Activated naive CD8-positive, alpha-beta T cell treated with anti-CD3 and anti-CD28 coated beads for 36 hours (primary cell): ENCODE measurements around the gene CLEC16A. TPM values are rescaled to one million over a fixed set of nuclear protein-coding genes. Genes with fewer than 3 reads are reported as not detected.

Experiments used
- DNase-seq: peaks from one replicate; pipeline ENCODE4 v3.0.0; 2021
- H3K27ac Mint-ChIP-seq: one replicate; pipeline ENCODE4 v1.8.0; 2022; ENCODE audit warnings: mild to moderate bottlenecking, moderate library complexity, mixed read lengths
- H3K27me3 Mint-ChIP-seq: one replicate; pipeline ENCODE4 v1.8.0; 2022; ENCODE audit warnings: mild to moderate bottlenecking, mixed read lengths
- H3K36me3 Mint-ChIP-seq: one replicate; pipeline ENCODE4 v1.8.0; 2021; ENCODE audit warnings: mild to moderate bottlenecking, mixed read lengths
- H3K4me1 Mint-ChIP-seq: one replicate; pipeline ENCODE4 v1.8.0; 2021; ENCODE audit warnings: mixed read lengths
- H3K4me3 Mint-ChIP-seq: one replicate; pipeline ENCODE4 v1.8.0; 2022; ENCODE audit warnings: mild to moderate bottlenecking, moderate library complexity, mixed read lengths
- H3K9me3 Mint-ChIP-seq: one replicate; pipeline ENCODE4 v1.8.0; 2022; ENCODE audit warnings: mixed read lengths
- total RNA-seq, 2 experiments: library from RNA; stranded (reverse); gene quantifications; one replicate each; pipeline ENCODE4 v1.2.3, GENCODE V29; 2021

The CLEC16A gene
- total RNA-seq, 2 experiments from 2014 or later: 20.4 to 21.3 TPM

DNA sequence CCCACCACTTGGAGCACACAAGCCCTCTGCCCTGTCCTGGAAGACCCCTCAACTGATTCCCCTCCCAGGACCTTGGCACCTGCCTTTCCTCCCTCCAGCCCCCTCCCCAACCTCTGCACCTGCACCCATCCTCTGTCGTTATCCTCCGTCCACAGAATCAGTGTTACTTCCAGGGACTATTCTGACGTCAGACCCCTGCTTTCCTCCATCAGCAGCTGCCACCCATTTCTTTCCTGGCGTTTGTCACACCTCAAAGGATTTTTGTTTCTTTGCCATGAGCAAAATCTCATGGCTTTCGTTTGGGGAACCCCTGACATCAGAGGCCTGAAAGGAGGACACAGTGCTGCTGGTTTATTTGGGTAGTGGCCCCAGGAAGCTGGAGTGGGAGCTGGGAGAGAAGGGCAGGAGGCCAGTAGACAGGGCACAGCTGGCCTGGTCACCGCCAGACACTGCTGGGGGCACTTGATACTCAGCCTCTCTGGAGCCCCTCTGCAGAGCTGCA, 243.2 kb downstream of the CLEC16A start:
- Mint-ChIP-seq H3K9me3 (no peaks in the 10 kb centered on the region), H3K36me3 (no peaks in the 10 kb centered on the region), H3K27ac (no peak overlapping the region), H3K4me3 (no peak overlapping the region), H3K4me1 (peaks cover 8% of the 10 kb centered on the region), H3K27me3 (no peaks in the 10 kb centered on the region)
- DNase-seq: no peak

DNA sequence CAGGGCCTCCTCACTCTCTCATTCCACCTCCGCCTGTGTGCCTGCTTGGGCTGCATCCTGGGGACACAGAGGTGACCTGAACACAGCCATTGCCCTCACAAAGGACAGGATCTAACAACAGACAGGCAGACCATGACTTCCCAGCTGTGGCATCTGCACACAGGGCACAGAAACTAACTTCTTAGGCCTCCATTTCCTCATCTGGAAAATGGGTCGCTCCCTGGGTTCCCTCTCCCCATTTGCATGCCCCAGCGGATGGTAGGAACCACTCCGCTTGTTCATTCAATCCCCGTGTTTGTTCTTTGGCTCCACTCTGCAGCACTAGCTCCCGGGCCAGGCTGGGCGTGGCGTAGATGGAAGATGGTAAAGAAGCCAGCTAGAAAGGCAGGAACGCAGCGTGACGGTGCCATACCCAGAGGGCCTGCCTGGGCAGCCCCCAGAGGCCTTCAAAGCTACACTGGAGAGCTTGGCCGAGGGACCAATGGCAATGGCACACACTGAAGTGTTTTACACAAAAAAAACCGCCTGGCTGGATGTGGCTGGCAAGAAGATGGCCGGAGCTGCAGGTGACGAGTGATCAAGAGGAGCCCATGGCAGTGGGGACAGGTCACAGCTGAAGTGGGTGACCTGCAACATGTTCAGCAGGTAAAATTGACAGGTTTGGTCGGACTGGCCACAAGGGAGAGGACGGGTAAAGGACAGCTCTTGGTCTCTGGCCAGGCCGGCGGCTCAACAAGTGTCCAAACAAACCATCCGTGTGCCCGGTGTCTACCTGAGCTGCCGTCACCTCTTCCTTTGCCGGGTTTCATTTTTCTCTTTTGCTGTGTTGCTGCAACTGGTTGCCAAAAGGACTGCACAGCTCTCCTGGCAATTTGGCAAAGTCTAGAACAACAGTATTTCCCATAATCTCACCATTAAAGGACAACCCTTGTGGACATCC, 244.7 kb downstream of the CLEC16A start:
- Mint-ChIP-seq H3K4me3 (no peak overlapping the region), H3K36me3 (no peaks in the 10 kb centered on the region), H3K27ac (no peak overlapping the region), H3K9me3 (no peaks in the 10 kb centered on the region), H3K27me3 (no peaks in the 10 kb centered on the region), H3K4me1 (peaks cover 4% of the 10 kb centered on the region)
- no peak for DNase-seq

DNA sequence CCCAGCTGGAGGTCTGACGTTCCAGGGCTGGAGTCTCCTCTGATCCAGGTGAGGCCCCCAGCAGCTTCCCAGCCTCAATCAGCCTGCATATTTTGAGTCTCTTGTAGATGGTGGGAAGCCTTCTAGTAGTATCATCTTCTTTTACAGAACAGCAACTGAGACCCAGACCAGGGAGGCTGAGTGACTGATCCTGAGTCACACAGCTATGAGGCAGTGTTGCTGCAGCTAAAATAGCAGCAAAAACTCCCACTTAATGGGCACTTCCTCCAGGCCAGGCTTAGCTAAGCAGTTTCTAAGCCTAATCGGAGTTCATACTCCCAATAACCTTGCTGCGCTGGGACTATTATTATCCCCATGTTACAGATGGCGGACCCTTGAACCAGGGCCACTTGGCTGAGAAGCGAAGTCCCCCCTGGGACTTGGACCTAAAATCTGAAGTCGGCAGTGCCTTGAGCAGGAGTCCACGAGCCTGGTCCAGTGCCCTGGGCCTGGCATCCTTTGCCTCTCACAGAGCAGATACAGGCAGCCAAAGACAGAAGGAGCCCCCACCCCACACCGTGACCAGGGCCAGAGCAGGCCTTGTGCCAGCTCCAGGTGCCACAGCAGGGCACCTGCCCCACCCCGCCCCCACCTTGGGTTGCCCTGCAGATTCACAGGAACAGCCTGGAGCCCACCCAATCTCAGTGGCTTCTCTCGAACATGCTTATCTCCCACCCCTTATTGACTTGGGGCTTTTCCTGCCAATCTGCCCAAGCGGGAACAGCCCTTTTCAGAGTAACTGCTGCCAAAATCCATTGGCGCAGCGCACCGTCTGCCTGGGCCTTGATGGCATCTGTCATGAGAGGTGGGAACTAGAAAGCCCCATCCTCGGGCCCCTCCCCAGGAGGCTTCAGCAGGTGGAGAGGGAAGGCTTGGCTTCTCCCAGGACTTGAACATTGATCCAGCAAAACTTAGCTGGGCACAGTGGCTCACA, 246.5 kb downstream of the CLEC16A start:
- peaks cover 15% of the 10 kb centered on the region for H3K4me1 Mint-ChIP-seq

DNA sequence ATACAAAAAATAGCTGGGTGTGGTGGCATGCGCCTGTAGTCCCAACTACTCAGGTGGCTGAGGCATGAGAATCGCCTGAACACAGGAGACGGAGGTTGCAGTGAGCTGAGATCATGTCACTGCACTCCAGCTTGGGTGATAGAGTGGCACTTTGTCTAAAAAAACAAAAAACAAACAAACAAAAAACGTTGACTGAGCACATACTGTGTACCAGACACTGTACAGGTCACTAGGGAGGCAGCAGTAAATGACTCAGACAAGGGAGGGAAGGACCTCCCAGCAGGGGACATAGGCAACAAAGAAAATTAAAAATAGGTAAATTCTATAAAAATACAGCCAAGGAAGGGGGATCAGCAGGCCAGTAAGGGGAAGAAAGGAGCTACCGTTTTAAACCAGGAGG, 247.3 kb downstream of the CLEC16A start:
- Mint-ChIP-seq H3K4me1 (peaks cover 15% of the 10 kb centered on the region), H3K36me3 (peaks cover 2% of the 10 kb centered on the region), H3K27me3 (no peaks in the 10 kb centered on the region), H3K9me3 (no peaks in the 10 kb centered on the region), H3K4me3 (no peak overlapping the region), H3K27ac (no peak overlapping the region)
- DNase-seq: no peak

More for the DNA sequence above, 246.5 kb downstream of the CLEC16A start:
- no peak overlapping the region for H3K27ac Mint-ChIP-seq
- H3K9me3 Mint-ChIP-seq: no peaks in the 10 kb centered on the region
- H3K27me3 Mint-ChIP-seq: no peaks in the 10 kb centered on the region
- H3K36me3 Mint-ChIP-seq: peaks cover 2% of the 10 kb centered on the region
- no peak overlapping the region for H3K4me3 Mint-ChIP-seq
- DNase-seq: no peak

DNA sequence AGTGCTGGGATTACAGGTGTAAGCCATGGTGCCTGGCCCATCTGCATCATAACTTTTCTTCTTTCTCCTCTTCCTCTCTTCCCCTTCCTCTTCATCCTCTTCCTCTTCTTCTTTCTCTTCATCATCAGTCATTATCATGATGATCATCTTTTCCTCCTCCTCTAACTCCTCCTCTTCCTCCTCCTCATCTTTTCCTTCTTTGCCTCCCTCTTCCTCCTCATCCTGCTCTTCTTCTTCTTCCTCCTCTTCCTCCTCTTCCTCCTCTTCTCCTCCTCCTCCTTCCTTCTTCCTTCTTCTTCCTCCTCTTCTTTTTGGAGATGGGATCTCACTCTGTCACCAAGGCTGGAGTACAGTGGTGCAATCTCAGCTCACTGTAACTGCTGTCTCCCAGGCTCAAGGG, 249.1 kb downstream of the CLEC16A start:
- Mint-ChIP-seq H3K36me3 (peaks cover 2% of the 10 kb centered on the region), H3K4me3 (no peak overlapping the region), H3K27ac (no peak overlapping the region), H3K9me3 (no peaks in the 10 kb centered on the region), H3K4me1 (peaks cover 18% of the 10 kb centered on the region), H3K27me3 (no peaks in the 10 kb centered on the region)
- DNase-seq: no peak

DNA sequence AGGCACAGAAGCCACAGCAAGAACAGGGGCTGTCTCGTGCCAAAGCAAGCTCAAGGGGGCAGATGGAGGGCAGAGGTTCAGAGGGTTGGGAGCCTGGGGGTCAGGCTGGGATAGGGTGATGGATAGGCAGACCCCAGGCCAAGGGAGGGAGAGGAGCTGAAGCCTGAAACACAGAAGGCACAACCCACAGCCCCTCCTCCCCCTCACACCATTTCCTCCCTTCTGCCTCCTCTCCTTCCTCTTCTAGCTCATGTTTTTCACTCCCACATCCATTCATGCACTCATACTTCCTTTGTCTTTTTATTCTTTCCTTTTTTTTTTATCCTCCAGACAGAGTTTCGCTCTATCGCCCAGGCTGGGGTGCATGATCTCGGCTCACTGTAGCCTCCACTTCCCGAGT, 250.5 kb downstream of the CLEC16A start:
- H3K27ac Mint-ChIP-seq: no peak overlapping the region
- no peaks in the 10 kb centered on the region for H3K9me3 Mint-ChIP-seq
- peaks cover 18% of the 10 kb centered on the region for H3K4me1 Mint-ChIP-seq
- H3K4me3 Mint-ChIP-seq: no peak overlapping the region
- DNase-seq: no peak
- H3K27me3 Mint-ChIP-seq: no peaks in the 10 kb centered on the region
- H3K36me3 Mint-ChIP-seq: peaks cover 2% of the 10 kb centered on the region

DNA sequence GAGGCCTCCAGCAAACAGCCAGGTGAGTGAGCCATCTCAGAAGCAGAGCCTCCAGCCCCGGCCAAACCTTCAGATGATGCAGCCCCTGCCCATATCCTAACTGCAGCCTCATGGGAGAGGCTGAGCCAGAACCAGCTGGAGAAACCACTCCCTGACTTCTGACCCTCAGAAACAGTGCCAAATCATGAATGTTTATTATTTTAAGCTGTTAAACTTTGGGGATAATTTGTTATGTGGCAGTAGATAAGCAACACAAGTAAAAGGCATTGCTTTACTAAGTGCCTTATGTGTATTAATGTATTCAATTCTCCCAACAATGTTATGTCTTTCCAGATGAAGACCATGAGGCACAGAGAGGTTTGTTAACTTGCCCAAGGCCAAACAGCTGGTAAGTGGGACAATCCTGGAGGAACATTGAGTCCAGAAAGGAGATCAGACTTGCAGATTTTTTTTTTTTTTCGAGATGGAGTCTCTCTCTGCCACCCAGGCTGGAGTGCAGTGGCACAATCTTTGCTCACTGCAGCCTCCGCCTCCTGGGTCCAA, 252.0 kb downstream of the CLEC16A start:
- Mint-ChIP-seq H3K4me3 (no peak overlapping the region), H3K27ac (no peak overlapping the region), H3K9me3 (no peaks in the 10 kb centered on the region), H3K36me3 (peaks cover 2% of the 10 kb centered on the region), H3K27me3 (no peaks in the 10 kb centered on the region), H3K4me1 (peaks cover 15% of the 10 kb centered on the region)
- DNase-seq: no peak

DNA sequence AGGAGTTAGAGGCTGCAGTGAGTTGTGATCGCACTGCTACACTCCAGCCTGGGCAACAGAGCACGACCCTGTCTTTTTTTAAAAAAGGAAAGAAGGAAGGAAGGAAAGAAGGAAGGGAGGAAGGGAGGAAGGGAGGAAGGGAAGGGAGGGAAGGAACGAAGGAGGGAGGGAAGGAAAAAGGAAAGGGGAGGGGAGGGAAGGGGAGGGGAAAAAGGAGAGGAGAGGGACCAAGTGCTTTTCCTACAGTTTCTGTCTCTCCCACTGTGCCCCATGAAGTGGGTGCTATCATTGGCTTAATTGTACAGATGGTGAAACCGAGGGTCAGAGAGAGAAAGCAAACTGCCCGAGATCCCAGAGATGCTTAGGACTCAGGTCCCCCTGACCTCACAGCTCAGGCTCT, 254.0 kb downstream of the CLEC16A start:
- no peak for DNase-seq
- no peak overlapping the region for H3K27ac Mint-ChIP-seq
- H3K4me1 Mint-ChIP-seq: peaks cover 17% of the 10 kb centered on the region
- no peak overlapping the region for H3K4me3 Mint-ChIP-seq
- H3K27me3 Mint-ChIP-seq: no peaks in the 10 kb centered on the region
- H3K9me3 Mint-ChIP-seq: no peaks in the 10 kb centered on the region
- H3K36me3 Mint-ChIP-seq: peaks cover 2% of the 10 kb centered on the region

DNA sequence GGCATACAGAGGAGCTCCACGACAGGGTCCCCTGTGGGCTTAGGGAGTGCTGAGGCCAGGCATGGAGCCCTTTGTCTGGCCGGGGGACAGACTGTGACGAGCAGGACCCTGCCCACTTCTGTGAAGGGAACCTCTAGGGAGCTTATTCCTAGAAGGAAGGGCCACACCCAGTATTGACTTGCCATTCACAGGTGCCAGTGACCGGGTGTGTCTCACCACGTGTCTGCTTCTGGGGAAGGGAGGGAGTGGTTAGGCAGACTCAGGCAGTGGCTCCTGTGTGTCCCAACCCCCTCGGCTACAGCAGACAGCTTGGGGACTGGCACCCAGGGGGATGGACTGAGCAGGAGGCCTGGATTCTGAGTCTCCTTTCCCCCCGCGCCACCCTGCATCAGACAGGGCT, 254.5 kb downstream of the CLEC16A start:
- Mint-ChIP-seq H3K36me3 (peaks cover 2% of the 10 kb centered on the region), H3K27me3 (no peaks in the 10 kb centered on the region), H3K4me1 (peaks cover 17% of the 10 kb centered on the region), H3K9me3 (no peaks in the 10 kb centered on the region), H3K4me3 (no peak overlapping the region), H3K27ac (no peak overlapping the region)
- DNase-seq: no peak

DNA sequence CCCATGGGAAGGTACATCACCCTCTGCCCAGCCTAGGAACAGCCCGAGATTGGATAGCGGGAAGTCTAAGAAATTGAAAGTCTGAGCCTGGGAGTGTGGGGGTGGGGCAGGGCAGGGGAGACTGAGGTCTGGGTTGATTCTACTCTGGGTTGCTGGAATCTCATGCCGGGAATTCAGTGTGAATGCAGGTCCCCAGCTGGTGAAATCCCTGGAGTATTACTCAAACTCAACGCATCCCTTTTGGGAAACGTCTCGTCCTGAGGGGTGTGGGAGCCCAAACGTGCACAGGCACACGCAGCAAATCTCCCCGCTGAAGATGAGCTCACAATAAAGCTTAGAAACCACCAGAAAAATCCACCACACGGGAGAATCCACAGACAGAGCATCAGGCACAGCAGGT, 256.2 kb downstream of the CLEC16A start:
- Mint-ChIP-seq H3K9me3 (no peaks in the 10 kb centered on the region), H3K27ac (no peak overlapping the region), H3K4me3 (no peak overlapping the region), H3K27me3 (no peaks in the 10 kb centered on the region), H3K4me1 (peaks cover 14% of the 10 kb centered on the region), H3K36me3 (no peaks in the 10 kb centered on the region)
- no peak for DNase-seq

DNA sequence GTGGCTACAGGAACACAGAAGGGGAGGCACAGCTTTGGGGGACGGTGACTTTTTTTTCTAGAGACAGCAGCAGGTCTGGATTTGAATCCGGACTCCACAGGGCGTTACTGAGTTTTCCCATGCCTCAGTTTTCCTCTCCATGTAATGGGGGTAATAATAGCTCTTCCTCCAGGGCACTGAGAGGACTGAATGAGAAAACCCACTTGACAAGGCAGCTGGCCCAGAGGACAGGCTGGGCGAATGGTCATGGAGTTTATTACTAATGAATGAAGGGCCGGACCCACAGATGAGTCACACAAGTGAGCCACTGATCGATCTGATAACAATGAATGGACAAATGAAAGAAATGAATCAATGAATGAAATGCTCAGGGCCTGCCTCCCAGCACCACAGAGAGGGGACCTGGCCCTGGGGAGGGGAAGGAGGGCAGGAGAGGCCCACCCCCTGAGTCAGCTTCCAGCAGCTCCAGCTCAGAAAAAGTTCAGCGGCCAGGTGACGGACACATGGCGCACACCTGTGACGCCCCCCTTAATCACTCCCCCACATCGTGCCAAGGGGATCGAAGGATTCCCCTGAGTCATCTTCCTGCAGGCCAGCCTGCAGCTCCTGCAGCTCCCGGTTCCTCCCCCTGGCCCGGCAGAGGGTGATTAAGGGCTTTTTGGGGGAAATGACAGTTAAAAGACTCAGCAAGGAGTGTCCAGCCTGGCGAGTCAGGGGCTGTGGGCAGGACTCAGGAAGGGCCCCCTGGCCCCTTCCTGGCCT, 257.3 kb downstream of the CLEC16A start:
- H3K4me1 Mint-ChIP-seq: peaks cover 23% of the 10 kb centered on the region
- H3K4me3 Mint-ChIP-seq: no peak overlapping the region
- H3K27me3 Mint-ChIP-seq: no peaks in the 10 kb centered on the region
- H3K27ac Mint-ChIP-seq: no peak overlapping the region
- H3K9me3 Mint-ChIP-seq: no peaks in the 10 kb centered on the region
- H3K36me3 Mint-ChIP-seq: no peaks in the 10 kb centered on the region
- DNase-seq: no peak

DNA sequence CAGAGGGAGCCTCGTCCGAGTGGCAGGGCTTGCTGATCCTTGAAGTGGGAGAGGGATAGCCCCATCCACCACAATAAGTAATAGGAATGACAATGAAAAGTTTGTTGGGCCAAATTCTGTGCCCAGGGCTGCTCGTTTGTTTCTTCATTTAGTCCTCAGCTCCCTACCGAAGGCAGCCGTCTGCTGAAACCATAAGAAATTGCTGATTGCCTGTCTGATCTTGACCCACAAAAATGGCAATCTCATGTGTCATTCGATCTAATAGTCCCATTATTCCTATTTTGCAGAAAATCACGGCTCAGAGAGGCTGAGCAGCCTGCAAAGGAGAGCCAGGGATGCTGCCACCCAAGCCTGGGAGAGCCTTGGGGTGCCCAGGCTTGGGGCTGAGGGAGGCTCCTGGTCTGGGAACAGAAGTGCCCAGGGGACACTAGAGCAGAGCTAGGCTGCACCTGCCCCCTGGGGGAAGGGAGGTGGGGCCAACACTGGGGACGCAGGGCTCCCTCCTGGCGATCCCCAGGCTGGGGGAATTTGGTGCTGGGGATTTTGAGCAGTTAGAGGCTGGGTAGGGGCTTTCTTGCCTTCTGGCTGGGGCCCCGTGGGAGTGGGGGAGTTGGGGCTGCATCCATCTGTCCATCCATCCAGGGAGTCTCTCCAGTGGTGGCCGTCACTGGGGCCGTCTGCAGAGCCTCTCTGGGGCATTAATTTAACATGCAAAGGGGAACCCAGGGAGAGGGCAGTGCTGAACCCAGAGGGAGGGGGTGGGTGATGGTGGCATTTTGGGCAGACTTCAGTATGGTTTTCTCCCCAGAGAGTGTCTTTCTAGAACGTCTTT, 258.1 kb downstream of the CLEC16A start:
- H3K36me3 Mint-ChIP-seq: peaks cover 4% of the 10 kb centered on the region
- H3K27ac Mint-ChIP-seq: no peak overlapping the region

DNA sequence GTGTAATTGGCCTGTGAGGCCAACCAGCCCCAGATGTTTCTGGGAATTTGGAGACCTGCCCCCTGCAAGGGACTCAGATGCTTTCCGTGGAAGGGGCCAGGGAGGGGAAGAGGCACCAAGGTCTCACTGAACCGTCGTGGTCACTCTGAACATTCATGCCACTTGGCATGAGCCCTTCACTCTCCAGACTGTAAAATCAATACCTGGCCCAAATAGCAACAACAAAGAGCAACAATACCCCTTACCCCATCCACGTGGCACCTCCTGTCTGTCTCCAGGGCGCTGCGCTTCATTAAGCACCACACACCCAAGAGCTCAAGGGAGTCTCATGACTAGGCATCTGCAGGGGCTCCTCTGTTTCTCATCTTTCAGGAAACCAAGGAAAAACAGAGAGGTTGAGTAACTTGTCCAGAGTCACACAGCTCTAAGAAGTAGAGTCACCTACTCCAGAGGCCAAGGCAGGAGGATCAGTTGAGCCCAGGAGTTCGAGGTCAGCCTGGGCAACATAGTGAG, 258.8 kb downstream of the CLEC16A start:
- Mint-ChIP-seq H3K4me1 (peaks cover 28% of the 10 kb centered on the region), H3K36me3 (peaks cover 4% of the 10 kb centered on the region), H3K4me3 (no peak overlapping the region), H3K9me3 (peaks cover 9% of the 10 kb centered on the region), H3K27me3 (no peaks in the 10 kb centered on the region), H3K27ac (no peak overlapping the region)
- DNase-seq: no peak

More for the DNA sequence above, 258.1 kb downstream of the CLEC16A start:
- peaks cover 31% of the 10 kb centered on the region for H3K4me1 Mint-ChIP-seq
- no peak for DNase-seq
- no peak overlapping the region for H3K4me3 Mint-ChIP-seq
- peaks cover 3% of the 10 kb centered on the region for H3K9me3 Mint-ChIP-seq
- H3K27me3 Mint-ChIP-seq: no peaks in the 10 kb centered on the region
